Activated CD4-positive, alpha-beta T cell treated with anti-CD3 and anti-CD28 coated beads for 48 hours (primary cell): ENCODE data around the gene LIN7C.
"Not testable (repeated sequence)": the region's sequence is repeated elsewhere in the genome, so short reads cannot be mapped to it uniquely, and the experiment has no call there.

Experiments used
- DNase-seq: peaks from one replicate; pipeline ENCODE4 v3.0.0-alpha.2; 2020

LIN7C gene

DNA sequence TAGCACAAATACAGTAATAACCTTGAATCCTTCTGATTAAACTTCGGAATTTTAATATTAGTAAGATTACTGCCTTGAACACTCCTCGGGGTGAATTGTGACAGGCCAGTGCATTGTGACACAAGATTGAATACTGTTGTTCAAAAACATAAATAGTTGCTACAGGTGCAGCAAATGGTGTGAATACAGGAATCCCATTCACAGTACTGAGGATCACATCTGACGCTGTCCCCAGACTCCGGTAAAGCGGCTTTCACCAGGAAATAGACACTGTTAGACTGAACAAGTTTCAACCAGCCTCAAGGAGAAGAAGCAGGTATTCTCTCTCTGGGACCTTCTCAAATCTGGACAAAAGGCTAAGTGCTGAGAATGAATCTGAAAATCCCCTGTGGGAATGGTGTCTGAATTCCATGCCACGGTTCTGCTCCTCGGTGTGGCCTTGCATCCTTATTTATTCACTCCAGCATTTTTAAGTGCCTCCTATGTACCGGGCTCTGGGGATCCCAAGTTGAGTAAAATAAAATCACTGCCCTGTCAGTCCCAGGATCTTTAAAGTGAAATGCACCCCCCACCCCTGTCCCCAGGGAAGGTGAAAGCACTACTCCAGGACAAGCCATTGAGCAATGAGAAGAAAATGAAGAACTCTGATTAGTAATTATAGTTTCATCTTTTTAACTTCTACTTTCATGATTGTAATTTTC is 37.4 kb downstream of the LIN7C start:
- no peak for DNase-seq

DNA sequence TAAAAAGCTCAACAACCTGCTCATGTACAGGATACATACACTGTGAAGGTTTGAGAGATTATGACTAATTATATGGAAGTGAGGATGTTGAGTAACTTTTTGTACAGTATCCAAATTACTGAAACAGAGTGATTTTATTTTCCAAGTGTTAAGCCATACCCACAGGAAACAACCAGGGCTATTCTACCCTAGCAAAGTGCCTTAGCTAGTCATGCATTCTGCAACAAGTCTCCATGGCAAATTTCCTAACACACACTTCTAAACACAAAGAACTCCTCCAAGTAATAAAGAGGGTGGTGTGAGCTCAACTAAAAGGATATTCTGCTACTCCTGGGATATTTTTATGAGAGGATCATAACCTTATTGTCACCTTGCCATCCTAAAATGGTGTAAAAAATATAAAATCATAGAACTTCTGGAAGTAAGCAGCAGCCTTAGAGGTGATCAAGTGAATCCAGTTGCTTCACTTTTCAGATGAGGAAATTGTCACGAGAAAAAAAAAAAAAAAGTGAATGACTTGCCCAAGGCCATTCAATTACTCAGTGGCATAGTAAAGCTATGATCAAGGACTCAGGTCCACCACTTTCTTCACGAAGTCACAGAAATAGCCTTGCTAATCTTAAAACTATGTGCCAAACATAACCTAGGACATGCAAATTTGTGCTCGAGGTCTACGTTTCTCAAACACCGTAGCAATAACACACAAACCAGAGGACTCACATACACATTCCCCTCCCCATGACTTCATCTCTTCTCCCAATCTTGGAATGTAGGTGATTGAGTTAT is 38.2 kb downstream of the LIN7C start:
- no peak for DNase-seq

DNA sequence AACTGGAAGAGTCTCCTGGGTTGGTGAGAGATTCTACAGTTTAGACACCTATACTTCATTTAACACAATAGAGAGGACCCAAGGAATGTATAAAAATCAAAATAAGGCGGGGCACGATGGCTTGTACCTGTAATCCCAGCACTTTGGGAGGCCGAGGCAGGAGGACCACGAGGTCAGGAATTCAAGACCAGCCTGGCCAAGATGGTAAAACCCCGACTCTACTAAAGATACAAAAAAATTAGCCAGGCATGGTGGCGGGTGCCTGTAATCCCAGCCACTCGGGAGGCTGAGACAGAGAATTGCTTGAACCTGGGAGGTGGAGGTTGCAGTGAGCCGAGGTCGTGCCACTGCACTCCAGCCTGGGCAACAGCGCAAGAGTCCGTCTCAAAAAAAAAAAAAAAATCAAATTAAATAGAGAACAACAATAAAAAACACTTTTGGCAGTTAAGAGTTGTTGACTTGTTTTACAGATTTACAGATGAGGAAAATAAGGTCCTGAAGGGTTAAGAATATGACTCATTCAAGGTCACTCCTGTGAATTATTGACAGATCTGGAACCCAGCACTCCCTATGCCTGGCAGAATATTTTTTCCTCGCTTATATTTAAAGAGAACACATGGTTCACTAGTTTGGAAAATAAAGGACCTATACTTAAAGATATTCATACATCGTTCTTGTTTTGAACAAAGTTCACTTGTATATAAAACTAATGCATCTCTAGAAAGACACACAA is 39.2 kb downstream of the LIN7C start:
- DNase-seq: no peak

DNA sequence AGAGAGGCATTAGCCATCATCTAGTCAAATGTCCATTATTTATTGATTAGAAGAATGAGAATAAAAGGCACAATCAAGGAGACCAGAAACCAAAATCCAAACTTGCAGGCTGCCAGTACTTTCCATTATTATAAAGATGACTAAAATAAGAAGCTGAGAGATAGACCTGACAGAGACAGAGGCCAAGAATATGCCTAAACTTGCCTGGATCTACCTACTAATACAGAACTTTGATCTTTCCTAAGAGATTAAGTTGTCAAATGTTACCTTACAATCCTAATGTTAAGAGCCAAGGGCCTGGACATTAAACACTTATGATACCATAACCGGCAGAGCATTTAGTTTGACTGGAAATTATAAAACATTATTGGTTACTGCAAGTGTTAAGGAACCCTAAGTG is 40.2 kb downstream of the LIN7C start:
- DNase-seq: no peak

DNA sequence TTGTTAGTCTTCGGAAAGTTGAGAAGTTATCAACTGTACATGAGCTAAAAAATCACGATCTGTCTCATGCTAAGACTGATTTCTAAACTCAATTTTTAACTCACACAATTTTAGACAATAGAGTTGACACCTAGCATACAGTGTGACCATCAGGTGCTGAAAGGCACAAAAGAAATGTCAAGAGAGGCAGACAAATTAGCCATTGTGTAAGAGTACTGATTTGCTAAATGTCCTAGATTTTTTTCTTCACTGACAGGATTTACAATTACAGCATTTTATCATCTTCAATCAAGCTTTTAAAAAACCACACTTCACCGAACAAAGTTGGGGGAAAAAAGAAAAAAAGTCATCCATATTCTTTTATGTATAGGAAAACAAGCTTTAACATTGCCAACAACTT is 40.9 kb downstream of the LIN7C start:
- DNase-seq: no peak

DNA sequence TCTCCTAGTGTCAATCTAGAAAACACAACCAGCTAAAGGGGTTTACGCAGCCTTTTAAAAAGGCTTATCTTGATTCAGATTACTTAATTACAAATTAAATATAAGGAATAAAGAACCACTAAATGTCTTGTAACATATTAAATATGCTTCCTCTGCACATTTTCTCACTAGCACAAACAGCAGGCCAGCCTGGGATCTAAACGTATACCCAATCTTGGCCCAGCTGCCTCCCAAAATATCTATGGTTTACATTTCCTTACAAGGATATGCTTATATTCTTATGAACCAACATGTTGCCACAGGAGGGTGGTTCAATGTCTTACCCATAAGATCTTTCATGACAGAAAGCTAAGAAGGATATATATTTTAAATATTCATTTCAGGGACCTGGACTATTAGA is 41.7 kb downstream of the LIN7C start:
- DNase-seq: no peak

DNA sequence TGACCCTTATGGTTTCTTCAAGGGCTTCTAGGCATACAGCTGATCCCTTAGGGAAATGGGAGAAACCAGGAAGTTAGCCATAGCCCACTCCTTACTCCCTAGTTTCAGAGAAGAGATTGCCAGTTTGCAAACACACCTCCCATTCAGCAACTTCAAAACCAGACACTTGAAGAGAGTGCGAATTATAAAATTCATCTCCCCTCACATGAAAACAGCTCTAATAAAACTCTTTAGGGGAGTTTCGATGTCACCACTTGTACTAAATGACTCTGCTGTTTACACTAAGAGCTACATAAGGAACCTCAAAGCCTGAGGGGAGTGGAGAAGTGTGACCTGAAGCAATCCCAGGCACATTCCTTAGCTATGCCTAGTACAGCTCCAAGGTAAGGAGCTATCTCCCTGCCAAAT is 42.3 kb downstream of the LIN7C start:
- DNase-seq: no peak

DNA sequence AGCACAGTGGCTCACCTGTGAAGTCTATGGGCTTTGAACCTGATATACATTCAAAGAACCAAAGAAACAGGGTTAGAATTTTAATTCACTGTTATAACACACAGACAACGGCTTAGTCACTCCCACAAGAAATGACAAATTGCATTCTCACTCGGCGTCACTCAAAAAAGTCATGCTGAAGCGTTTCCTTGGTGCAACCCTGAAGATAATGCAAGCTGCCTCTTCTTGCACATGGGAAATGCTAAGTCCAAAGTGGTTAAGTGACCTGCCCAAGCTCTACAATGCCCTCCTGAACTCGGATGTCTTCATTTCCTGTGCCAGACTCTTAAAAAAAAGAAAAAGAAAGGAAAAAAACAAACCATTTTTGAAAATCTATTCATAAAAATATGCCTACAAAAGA is 44.0 kb downstream of the LIN7C start:
- no peak for DNase-seq

DNA sequence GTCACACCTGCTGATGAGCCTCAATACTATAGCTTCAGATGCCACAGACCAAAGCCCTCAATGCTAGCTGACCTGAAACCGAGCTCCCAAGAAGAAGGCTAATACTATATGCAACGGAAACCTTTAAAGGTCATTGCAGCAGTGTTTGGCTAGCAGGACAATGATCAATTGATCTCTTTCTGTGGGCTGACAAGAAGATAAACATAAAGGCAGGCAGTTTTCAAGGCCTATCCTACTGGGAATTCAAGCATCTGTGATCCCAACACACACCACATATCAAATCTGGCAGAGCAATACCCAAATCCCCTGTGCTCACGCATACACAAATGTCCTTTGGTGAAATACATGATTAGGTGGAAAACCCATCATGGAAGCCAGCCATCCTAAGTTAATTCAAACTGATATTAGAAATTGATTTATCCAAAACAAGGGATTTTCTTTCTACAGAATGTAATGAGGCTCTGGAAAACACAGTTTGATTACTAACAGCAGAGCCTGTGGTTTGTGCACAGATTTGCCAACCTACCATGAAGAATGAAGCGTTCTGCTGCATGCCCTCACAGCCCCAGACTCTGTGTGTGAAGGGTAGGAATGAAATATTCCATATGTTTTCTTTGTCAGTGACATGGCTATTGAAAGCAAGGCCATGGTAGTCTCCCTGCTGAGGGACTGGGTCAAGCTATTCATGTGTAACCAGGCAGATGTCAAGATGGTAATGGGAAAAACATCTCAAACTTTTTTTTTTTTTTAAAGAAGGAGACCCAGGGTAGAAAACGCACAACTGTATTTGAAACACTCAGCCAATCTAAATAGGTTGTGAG is 46.2 kb downstream of the LIN7C start:
- DNase-seq: no peak

DNA sequence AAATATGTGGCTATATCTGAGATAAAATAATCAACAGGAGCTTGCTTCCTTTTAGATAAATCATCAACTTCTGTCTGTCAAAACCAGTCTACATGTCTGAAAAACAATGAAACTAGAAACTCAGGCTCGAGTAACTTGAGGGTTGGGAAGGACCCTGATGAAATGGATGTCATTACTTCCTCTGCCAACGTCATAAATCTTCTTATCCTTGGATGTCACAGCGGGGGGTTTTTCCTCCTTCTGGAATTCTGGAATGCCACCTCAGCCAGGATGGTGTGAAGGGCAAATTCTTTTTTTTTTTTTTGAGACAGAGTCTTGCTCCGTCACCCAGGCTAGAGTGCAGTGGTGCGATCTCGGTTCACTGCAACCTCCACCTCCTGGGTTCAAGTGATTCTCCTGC is 47.4 kb downstream of the LIN7C start:
- no peak for DNase-seq

DNA sequence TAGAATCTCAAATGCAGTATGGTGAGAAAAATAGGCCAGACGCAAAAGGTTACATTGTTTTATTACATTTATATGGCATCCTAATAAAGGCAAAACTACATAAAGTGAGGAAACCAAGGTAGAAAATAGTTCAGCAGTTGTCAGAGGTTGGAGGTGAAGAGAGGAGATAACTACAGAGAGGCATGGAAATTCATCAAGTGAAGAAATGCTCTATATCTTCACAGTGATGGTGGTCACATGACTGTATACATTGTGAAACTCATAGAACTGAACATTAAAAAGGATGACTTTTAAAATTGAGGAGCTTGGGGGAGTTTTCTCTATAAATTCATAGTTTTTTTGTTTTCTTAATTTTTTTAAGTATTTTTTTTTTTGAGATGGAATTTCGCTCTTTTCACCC is 48.4 kb downstream of the LIN7C start:
- DNase-seq: no peak

DNA sequence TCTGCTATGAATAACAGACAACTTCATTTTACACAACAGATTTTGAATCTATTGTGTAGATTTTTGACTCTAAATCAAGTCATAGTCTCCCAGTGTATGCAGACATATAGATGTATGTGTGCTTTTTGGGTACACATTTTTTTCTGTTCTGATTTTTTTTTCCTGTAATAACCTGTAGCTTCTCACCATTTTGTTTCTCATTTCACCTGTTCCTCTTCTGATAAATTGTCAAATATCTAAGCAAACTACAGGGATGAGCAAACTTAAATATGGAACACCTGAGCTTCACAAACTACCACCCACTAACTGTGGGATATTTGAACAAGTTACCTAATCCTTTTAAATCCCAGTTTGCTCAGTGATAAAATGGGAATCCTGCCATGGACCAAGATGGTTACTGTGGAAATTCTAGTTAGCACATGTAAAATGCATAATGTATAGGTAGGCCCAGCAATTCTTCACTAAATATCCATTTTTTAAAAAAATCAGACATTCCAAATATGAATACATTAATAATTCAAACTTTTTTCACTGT is 49.7 kb downstream of the LIN7C start:
- DNase-seq: no peak

DNA sequence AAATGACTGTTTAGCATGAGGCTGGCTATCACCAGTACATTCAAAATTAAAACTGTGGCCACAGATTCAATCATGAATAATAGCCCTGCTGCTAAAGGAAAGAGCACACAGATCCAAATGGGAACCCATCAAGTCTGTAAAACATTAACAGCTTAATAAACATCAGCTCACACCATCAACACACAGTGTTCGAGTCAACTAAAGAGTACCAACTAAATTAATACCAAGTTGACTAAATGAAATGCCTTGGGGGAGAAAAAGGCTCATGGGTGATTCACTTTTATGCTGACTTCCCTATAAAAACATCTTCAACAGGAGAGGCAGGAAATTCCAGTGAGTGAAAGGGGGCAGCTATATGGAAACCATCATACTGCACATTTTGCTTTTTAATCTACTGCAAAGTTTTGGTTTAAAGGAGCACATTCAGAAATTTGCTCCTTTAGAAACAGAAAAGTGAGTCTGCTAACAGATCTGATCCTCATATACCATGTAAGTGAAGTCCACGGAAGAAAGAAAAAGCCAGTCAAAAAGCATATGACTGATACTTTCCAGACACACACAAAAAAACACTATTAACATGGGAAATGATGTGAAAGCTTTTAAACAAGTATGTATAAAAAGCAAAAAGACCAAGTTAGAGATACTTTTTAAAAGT is 50.3 kb downstream of the LIN7C start:
- DNase-seq: no peak

DNA sequence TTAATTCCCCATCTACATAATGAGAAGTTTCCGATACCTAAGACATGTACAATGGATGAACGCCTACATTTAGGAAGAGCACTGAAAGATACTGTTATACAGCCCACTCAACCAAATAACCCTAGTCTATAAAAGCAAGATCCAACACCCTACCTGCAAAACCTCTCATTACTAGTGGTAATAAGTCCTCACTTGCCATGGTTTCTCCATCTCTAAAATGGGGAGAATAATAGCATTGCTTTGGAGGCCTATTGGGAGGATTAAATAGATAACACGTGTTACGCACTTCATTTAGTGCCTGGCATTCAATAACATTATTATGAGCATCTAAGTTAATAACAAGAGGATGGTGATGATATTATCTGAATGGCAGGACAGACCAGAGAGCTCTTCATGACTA is 50.9 kb downstream of the LIN7C start:
- no peak for DNase-seq

DNA sequence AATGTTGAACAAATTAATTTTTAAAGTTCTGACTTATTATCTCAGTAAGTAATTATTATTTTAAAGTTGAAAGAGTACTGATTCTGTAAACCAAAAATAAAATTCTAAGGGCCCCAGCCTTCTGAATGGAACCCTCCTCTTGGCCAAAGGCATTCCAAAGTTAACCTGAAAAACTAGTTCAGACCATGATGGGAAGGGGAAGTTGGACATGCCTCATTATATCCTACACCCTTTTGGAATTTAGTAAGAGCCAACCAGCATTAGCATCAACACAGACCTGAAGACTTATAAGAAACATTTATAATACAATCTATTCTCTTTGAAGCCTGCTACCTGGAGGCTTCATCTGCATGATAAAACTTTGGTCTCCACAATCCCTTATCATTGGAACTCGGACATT is 52.9 kb downstream of the LIN7C start:
- no peak for DNase-seq

DNA sequence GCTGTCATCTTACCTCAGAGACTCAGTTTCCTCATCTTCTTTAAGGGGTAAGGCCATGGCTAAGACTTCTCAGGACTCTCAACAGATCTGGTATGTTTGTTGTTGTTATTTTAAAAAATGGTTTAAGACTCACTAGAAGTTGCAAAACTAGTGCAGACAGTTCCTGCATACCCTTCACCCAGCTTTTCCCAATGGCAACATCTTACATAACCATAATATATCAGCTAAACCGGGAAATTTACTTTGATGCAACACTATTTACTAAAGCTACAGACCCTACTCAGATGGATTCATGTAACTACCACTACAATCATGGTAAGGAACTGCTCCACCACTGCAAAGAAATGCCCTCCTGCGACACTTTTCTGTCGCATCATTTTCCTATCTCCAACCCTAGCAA is 54.4 kb downstream of the LIN7C start:
- DNase-seq: no peak

DNA sequence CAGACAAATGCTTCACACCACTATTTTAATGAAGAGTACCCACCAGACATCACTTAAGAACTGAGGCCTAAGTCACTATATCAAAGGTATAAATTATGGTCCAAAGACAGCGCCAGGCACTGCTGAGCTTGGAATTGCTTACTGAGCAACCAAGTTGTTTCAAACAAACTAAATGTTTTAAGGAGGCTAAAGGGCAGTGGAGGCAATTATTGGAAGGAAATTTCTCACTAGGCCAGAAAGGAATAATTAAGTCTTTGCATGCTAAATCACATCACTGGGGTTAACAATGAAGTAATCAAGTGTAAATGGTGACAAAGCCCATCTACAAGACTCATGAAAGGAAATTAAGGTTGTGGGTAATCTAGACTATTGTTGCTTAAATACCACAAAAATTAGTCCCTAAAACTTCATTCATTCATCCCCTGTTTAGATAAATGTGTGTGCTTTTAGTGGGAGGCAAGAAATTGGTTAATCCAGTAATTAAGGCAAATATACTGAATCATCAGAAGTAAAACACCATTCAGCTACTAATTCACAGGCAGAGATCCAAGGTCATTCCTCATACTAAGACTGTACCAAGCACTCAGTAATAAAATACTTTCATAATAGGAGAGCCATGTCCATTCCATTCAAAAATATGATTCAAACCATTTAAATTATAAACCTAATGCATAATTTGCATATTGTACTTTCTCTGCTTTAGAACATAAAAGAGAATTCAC is 55.2 kb downstream of the LIN7C start:
- no peak for DNase-seq

DNA sequence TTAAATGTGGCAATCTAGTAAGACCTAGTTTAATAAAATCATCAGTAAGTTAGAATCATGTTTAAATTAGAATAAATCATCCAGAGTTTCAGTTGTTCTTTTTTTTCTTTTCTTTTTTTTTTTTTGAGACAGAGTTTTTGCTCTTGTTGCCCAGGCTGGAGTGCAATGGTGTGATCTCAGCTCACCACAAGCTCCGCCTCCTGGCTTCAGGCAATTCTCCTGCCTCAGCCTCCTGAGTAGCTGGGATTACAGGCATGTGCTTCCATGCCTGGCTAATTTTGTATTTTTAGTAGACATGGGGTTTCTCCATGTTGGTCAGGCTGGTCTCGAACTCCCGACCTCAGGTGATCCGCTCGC is 58.4 kb downstream of the LIN7C start:
- DNase-seq: not testable (repeated sequence)

DNA sequence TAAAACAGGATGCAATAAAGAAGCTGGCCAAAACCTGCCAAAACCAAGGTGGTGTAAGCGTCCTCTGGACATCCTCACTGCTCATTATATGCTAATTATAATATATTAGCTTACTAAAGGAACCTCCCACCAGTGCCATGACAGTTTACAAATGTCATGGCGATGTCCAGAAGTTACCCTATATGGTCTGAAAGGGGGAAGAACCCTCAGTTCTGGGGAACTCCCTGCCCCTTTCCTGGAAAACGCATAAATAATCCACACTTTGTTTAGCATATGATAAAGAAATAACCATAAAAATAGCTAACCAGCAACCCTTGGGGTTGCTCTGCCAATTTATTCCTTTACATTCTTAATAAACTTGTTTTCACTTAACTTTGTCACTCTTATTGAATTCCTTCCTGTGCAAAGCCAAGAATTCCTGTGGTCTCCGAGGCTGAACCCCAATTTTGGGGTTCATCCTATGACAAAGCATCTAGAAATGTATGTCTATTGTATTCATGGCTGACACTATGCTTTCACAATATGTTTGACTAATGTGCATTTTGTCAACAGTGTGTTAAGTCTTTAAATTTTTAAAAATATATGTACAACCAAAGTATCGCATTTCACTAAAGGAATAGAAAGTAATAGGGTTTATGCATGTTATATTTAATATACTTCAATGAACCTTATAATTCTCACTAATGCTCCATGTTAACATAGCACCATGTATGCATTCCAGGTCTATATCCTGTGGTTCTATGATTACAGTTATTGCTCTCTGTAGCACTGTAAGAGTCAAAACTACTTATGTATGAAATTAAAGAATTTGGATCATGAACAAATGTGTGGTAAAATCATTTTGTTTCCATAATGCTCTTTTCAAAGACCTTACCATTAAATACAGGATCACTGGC is 59.0 kb downstream of the LIN7C start:
- DNase-seq: no peak

DNA sequence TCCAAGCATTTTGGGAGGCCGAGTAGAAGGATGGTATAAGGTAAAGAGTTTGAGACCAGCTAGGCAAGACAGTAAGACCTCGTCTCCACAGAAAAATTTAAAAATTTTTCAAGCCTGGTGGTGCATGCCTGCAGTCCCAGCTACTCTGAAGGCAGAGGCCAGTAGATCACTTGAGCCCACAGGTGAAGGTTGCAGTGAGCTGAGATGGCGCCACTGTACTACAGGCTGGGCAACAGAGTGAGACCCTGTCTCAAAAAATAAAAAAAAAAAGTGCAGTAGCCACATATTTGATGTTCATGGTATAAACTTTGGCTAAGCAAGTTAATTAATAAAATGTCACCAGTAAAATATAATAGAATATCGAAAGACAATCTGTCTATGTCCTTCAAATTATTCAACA is 60.9 kb downstream of the LIN7C start:
- DNase-seq: no peak

DNA sequence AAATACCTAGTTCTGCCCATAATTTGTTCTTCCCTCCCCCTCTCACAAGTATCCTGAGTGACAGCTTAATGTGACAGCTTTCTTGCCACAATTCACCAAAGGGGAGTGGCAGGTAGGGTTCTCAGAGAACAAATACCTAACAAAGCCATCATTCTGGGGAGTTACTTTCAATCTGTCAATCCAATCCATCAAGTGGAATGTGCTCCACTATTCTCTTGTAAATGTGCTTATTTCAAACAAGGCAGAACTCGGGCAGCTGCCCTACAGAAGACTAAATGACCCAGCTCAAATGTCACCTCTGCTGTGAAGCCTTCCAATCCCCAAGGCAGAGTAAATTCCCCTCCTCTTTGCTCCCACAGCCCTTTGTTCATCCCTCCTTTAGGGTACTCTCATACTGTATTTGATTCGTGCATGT is 61.8 kb downstream of the LIN7C start:
- no peak for DNase-seq
